ENCODE results near the gene AKR1E2. TPM values are rescaled to one million over a fixed set of nuclear protein-coding genes. Genes with fewer than 3 reads are reported as not detected.

Gene AKR1E2
- total and polyA plus RNA-seq, 4 donors = 0.46 to 9.4 (median 2.6) TPM

DNA sequence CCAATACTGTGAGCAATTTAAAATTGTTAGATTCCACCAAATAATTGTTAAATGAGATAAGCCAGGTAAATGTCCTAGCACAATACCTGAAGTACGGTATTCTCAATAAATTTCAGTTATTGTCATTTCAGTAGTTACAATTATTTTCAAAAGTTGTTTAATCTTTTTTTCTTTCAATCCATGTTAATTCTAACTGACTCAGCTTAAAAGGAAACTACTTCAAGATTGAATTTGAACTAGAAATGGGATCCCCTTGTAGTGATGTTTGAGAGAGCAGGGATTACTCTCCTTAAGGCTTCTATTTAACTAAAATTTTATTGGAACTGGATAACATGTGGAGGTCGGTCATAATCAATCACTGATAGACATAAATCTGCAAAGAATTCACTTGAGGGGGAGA is 6.9 kb upstream of the AKR1E2 start:
- H3K27ac ChIP-seq (ENCODE audit: low read depth in 1 of 2, low read length in 2 of 2) = no peak overlapping the region
- no peak overlapping the region for H3K4me3 ChIP-seq (ENCODE audit: low read depth in 1 of 3, low read length in 3 of 3)
- DNase-seq (ENCODE audit: low spot score) = no peak
- peaks cover 0 to 3% (median 0%) of the 10 kb centered on the region in 4 donors for H3K4me1 ChIP-seq (ENCODE audit: control insufficient read depth in 4 of 4, insufficient read depth in 4 of 4, low read length in 3 of 4)
- H3K36me3 ChIP-seq (ENCODE audit: control insufficient read depth in 4 of 4, insufficient read depth in 3 of 4, low read depth in 1 of 4, low read length in 3 of 4) = no peaks in the 10 kb centered on the region
- WGBS = 77% methylated on average over 2 of the region's 2 CpGs
- H3K9ac ChIP-seq (ENCODE audit: low read depth in 1 of 2, low read length in 2 of 2) = no peak overlapping the region
- no peak for TF ChIP-seq REST (IDR thresholded peaks at IDR 0.05)
- TF ChIP-seq TAF1 (conservative IDR thresholded peaks at IDR 0.05) = no peak
- TF ChIP-seq FOXA2 (IDR thresholded peaks at IDR 0.05) = no peak
- TF ChIP-seq NR2F2 (IDR thresholded peaks at IDR 0.05) = no peak
- TF ChIP-seq, protein P1, sequence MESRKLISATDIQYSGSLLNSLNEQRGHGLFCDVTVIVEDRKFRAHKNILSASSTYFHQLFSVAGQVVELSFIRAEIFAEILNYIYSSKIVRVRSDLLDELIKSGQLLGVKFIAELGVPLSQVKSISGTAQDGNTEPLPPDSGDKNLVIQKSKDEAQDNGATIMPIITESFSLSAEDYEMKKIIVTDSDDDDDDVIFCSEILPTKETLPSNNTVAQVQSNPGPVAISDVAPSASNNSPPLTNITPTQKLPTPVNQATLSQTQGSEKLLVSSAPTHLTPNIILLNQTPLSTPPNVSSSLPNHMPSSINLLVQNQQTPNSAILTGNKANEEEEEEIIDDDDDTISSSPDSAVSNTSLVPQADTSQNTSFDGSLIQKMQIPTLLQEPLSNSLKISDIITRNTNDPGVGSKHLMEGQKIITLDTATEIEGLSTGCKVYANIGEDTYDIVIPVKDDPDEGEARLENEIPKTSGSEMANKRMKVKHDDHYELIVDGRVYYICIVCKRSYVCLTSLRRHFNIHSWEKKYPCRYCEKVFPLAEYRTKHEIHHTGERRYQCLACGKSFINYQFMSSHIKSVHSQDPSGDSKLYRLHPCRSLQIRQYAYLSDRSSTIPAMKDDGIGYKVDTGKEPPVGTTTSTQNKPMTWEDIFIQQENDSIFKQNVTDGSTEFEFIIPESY (IDR thresholded peaks at IDR 0.05) = no peak
- no peak for TF ChIP-seq RXRA (IDR thresholded peaks at IDR 0.05)
- no peak for TF ChIP-seq GABPA (IDR thresholded peaks at IDR 0.05 in 1 of 2, conservative IDR thresholded peaks at IDR 0.05 in 1 of 2)
- TF ChIP-seq EGR1 (IDR thresholded peaks at IDR 0.05; ENCODE audit: low read depth in 2 of 2) = no peak
- TF ChIP-seq HNF4A (conservative IDR thresholded peaks at IDR 0.05) = no peak
- no peaks in the 10 kb centered on the region for H3K27me3 ChIP-seq (ENCODE audit: control insufficient read depth in 4 of 4, insufficient read depth in 4 of 4, low read length in 3 of 4)
- no peaks in the 10 kb centered on the region for H3K9me3 ChIP-seq (ENCODE audit: control insufficient read depth in 4 of 4, low read length in 3 of 4)

- peaks cover 0 to 3% (median 0%) of the 10 kb centered on the region in 4 donors for H3K4me1 ChIP-seq (ENCODE audit: control insufficient read depth in 4 of 4, insufficient read depth in 4 of 4, low read length in 3 of 4)
Observed at GRCh38 chr10:4819707-4820106, 6.3 kb upstream of the AKR1E2 start.

More at GRCh38 chr10:4819707-4820106, 6.3 kb upstream of the AKR1E2 start:
- Histone ChIP-seq H3K9me3 (ENCODE audit: control insufficient read depth in 4 of 4, low read length in 3 of 4) (no peaks in the 10 kb centered on the region), H3K36me3 (ENCODE audit: control insufficient read depth in 4 of 4, insufficient read depth in 3 of 4, low read depth in 1 of 4, low read length in 3 of 4) (no peaks in the 10 kb centered on the region), H3K27ac (ENCODE audit: low read depth in 1 of 2, low read length in 2 of 2) (no peak overlapping the region), H3K4me3 (ENCODE audit: low read depth in 1 of 3, low read length in 3 of 3) (no peak overlapping the region), H3K9ac (ENCODE audit: low read depth in 1 of 2, low read length in 2 of 2) (no peak overlapping the region), H3K27me3 (ENCODE audit: control insufficient read depth in 4 of 4, insufficient read depth in 4 of 4, low read length in 3 of 4) (no peaks in the 10 kb centered on the region)
- no peak for TF ChIP-seq TAF1 (conservative IDR thresholded peaks at IDR 0.05)
- no peak for TF ChIP-seq EGR1 (IDR thresholded peaks at IDR 0.05; ENCODE audit: low read depth in 2 of 2)
- no peak for TF ChIP-seq HNF4G (IDR thresholded peaks at IDR 0.05)
- TF ChIP-seq YY1 (IDR thresholded peaks at IDR 0.05) = no peak
- TF ChIP-seq REST (IDR thresholded peaks at IDR 0.05) = no peak
- no peak for TF ChIP-seq GABPA (IDR thresholded peaks at IDR 0.05 in 1 of 2, conservative IDR thresholded peaks at IDR 0.05 in 1 of 2)
- TF ChIP-seq RAD21 (IDR thresholded peaks at IDR 0.05) = no peak
- TF ChIP-seq, protein P1 (IDR thresholded peaks at IDR 0.05) = no peak
- TF ChIP-seq, protein P2, sequence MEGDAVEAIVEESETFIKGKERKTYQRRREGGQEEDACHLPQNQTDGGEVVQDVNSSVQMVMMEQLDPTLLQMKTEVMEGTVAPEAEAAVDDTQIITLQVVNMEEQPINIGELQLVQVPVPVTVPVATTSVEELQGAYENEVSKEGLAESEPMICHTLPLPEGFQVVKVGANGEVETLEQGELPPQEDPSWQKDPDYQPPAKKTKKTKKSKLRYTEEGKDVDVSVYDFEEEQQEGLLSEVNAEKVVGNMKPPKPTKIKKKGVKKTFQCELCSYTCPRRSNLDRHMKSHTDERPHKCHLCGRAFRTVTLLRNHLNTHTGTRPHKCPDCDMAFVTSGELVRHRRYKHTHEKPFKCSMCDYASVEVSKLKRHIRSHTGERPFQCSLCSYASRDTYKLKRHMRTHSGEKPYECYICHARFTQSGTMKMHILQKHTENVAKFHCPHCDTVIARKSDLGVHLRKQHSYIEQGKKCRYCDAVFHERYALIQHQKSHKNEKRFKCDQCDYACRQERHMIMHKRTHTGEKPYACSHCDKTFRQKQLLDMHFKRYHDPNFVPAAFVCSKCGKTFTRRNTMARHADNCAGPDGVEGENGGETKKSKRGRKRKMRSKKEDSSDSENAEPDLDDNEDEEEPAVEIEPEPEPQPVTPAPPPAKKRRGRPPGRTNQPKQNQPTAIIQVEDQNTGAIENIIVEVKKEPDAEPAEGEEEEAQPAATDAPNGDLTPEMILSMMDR (IDR thresholded peaks at IDR 0.05; ENCODE audit: low read depth, low read length, missing input control) = no peak
- TF ChIP-seq, protein P3, sequence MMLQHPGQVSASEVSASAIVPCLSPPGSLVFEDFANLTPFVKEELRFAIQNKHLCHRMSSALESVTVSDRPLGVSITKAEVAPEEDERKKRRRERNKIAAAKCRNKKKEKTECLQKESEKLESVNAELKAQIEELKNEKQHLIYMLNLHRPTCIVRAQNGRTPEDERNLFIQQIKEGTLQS (IDR thresholded peaks at IDR 0.05) = no peak
- TF ChIP-seq NR2F2 (IDR thresholded peaks at IDR 0.05) = no peak
- no peak for TF ChIP-seq FOXA2 (IDR thresholded peaks at IDR 0.05)
- no peak for TF ChIP-seq FOXA1 (IDR thresholded peaks at IDR 0.05)
- no peak for TF ChIP-seq SP1 (IDR thresholded peaks at IDR 0.05)
- TF ChIP-seq RXRA (IDR thresholded peaks at IDR 0.05) = no peak
- WGBS = 76% methylated on average over 7 of the region's 7 CpGs
- no peak for DNase-seq (ENCODE audit: low spot score)
